ENCODE data around the gene HEMGN. TPM values are rescaled to one million over a fixed set of nuclear protein-coding genes. Genes with fewer than 3 reads are reported as not detected.

HEMGN gene
- total and polyA plus RNA-seq, 2 experiments from 2014 or later, result not detected

DNA sequence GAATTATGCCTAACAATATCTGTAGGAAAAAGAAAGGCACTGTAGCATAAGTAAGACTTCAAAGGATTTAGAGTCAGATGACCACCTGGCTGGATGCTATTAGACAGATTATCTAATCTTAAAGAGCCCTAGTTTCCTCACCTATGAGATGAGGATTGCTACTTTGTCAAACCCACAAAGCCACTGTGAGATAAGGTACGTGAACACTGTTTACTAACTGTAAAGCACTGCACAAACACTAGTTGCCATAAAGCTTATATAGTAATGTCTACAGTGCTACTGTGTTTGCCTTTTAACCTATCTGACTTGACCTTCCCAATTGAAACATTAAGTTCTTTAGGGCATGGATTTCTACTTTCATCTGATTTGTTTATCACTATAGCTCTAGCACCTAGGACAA, 26.0 kb downstream of the HEMGN start:
- Histone ChIP-seq H3K36me3 (ENCODE audit: insufficient read depth) (no peaks in the 10 kb centered on the region; the same call in 1 of the 2 replicates), H3K27ac (ENCODE audit: low read depth) (no peak overlapping the region)

DNA sequence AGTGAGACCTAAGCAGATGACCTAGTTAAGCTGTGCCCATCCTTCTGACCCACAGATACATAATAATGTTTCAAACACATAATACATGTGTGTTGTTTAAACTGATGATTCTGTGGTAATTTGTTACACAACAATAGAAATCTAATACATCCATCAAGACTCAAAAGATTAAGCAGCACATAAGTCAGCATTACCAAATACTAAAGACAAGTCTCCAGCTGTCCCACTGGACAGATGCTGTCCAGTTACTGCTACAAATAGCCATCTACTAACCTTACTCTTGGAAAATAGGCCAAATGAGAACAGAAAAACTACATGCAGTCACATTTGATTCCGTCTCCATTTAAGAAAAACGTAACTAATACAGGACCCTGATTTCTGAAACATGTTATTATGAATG, 26.4 kb downstream of the HEMGN start:
- no peaks in the 10 kb centered on the region; the same call in 1 of the 2 replicates for H3K36me3 ChIP-seq (ENCODE audit: insufficient read depth)
- no peaks in the 10 kb centered on the region for H3K9me3 Mint-ChIP-seq
- H3K4me1 Mint-ChIP-seq, result no peaks in the 10 kb centered on the region
- H3K4me1 ChIP-seq (ENCODE audit: insufficient read depth), result no peaks in the 10 kb centered on the region
- H3K27ac ChIP-seq (ENCODE audit: low read depth), result no peak overlapping the region
- DNase-seq (ENCODE audit: low spot score), result no peak
- ATAC-seq, result no peak
- H3K27me3 Mint-ChIP-seq (ENCODE audit: insufficient read depth, low read depth, poor library complexity), result no peaks in the 10 kb centered on the region
- no peak overlapping the region for H2AFZ ChIP-seq
- no peaks in the 10 kb centered on the region for H3K79me2 ChIP-seq (replicated peaks; ENCODE audit: insufficient read depth)
- peaks cover 6% of the 10 kb centered on the region; the same call in 2 of the 3 replicates for H3K36me3 Mint-ChIP-seq (ENCODE audit: low read depth)
- peaks cover 4% of the 10 kb centered on the region for H4K20me1 ChIP-seq (replicated peaks; ENCODE audit: insufficient read depth)
- H3K27me3 ChIP-seq (ENCODE audit: insufficient read depth), result no peaks in the 10 kb centered on the region
- no peak overlapping the region for H3K4me2 ChIP-seq
- no peak overlapping the region for H3K4me3 ChIP-seq
- H3K9me2 ChIP-seq (ENCODE audit: insufficient read depth), result no peaks in the 10 kb centered on the region
- H3F3A ChIP-seq (replicated peaks; ENCODE audit: low read depth), result no peaks in the 10 kb centered on the region
- no peak overlapping the region for H3K27ac Mint-ChIP-seq
- H3K4me3 Mint-ChIP-seq, result no peak overlapping the region
- TF ChIP-seq STAT1 (IDR thresholded peaks at IDR 0.05; ENCODE audit: unreplicated experiment) (no peak), POLR2AphosphoS5 (IDR thresholded peaks at IDR 0.05; ENCODE audit: low read depth) (no peak), CREB1 (CRISPR knock-in tag; IDR thresholded peaks at IDR 0.05; ENCODE audit: low read depth) (no peak), ZNF114 (CRISPR knock-in tag; IDR thresholded peaks at IDR 0.05) (no peak), EZH2phosphoT487 (IDR thresholded peaks at IDR 0.05; ENCODE audit: unreplicated experiment) (no peak), ZNF331 (CRISPR knock-in tag; IDR thresholded peaks at IDR 0.05; ENCODE audit: low read depth) (no peak), NANOG (IDR thresholded peaks at IDR 0.05; ENCODE audit: borderline replicate concordance) (no peak)
- TF ChIP-seq, protein P1, sequence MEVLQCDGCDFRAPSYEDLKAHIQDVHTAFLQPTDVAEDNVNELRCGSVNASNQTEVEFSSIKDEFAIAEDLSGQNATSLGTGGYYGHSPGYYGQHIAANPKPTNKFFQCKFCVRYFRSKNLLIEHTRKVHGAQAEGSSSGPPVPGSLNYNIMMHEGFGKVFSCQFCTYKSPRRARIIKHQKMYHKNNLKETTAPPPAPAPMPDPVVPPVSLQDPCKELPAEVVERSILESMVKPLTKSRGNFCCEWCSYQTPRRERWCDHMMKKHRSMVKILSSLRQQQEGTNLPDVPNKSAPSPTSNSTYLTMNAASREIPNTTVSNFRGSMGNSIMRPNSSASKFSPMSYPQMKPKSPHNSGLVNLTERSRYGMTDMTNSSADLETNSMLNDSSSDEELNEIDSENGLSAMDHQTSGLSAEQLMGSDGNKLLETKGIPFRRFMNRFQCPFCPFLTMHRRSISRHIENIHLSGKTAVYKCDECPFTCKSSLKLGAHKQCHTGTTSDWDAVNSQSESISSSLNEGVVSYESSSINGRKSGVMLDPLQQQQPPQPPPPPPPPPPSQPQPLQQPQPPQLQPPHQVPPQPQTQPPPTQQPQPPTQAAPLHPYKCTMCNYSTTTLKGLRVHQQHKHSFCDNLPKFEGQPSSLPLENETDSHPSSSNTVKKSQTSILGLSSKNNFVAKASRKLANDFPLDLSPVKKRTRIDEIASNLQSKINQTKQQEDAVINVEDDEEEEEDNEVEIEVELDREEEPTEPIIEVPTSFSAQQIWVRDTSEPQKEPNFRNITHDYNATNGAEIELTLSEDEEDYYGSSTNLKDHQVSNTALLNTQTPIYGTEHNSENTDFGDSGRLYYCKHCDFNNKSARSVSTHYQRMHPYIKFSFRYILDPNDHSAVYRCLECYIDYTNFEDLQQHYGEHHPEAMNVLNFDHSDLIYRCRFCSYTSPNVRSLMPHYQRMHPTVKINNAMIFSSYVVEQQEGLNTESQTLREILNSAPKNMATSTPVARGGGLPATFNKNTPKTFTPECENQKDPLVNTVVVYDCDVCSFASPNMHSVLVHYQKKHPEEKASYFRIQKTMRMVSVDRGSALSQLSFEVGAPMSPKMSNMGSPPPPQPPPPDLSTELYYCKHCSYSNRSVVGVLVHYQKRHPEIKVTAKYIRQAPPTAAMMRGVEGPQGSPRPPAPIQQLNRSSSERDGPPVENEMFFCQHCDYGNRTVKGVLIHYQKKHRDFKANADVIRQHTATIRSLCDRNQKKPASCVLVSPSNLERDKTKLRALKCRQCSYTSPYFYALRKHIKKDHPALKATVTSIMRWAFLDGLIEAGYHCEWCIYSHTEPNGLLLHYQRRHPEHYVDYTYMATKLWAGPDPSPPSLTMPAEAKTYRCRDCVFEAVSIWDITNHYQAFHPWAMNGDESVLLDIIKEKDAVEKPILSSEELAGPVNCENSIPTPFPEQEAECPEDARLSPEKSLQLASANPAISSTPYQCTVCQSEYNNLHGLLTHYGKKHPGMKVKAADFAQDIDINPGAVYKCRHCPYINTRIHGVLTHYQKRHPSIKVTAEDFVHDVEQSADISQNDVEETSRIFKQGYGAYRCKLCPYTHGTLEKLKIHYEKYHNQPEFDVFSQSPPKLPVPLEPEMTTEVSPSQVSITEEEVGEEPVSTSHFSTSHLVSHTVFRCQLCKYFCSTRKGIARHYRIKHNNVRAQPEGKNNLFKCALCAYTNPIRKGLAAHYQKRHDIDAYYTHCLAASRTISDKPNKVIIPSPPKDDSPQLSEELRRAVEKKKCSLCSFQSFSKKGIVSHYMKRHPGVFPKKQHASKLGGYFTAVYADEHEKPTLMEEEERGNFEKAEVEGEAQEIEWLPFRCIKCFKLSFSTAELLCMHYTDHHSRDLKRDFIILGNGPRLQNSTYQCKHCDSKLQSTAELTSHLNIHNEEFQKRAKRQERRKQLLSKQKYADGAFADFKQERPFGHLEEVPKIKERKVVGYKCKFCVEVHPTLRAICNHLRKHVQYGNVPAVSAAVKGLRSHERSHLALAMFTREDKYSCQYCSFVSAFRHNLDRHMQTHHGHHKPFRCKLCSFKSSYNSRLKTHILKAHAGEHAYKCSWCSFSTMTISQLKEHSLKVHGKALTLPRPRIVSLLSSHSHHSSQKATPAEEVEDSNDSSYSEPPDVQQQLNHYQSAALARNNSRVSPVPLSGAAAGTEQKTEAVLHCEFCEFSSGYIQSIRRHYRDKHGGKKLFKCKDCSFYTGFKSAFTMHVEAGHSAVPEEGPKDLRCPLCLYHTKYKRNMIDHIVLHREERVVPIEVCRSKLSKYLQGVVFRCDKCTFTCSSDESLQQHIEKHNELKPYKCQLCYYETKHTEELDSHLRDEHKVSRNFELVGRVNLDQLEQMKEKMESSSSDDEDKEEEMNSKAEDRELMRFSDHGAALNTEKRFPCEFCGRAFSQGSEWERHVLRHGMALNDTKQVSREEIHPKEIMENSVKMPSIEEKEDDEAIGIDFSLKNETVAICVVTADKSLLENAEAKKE (CRISPR knock-in tag; IDR thresholded peaks at IDR 0.05), result no peak

More for the DNA sequence above, 26.0 kb downstream of the HEMGN start:
- H3K27ac Mint-ChIP-seq, result no peak overlapping the region
- no peak overlapping the region for H2AFZ ChIP-seq
- H3K36me3 Mint-ChIP-seq (ENCODE audit: low read depth), result peaks cover 6% of the 10 kb centered on the region; the same call in 2 of the 3 replicates
- H4K20me1 ChIP-seq (replicated peaks; ENCODE audit: insufficient read depth), result peaks cover 4% of the 10 kb centered on the region
- H3K4me1 ChIP-seq (ENCODE audit: insufficient read depth), result no peaks in the 10 kb centered on the region
- no peak overlapping the region for H3K4me3 Mint-ChIP-seq
- H3K27me3 Mint-ChIP-seq (ENCODE audit: insufficient read depth, low read depth, poor library complexity), result no peaks in the 10 kb centered on the region
- no peaks in the 10 kb centered on the region for H3K79me2 ChIP-seq (replicated peaks; ENCODE audit: insufficient read depth)
- DNase-seq (ENCODE audit: low spot score) (no peak), ATAC-seq (no peak)
- H3F3A ChIP-seq (replicated peaks; ENCODE audit: low read depth), result no peaks in the 10 kb centered on the region
- H3K4me1 Mint-ChIP-seq, result no peaks in the 10 kb centered on the region
- no peak overlapping the region for H3K4me2 ChIP-seq
- TF ChIP-seq STAT1 (IDR thresholded peaks at IDR 0.05; ENCODE audit: unreplicated experiment) (no peak), EZH2 (IDR thresholded peaks at IDR 0.05; ENCODE audit: low read depth, unreplicated experiment) (no peak), ZNF331 (CRISPR knock-in tag; IDR thresholded peaks at IDR 0.05; ENCODE audit: low read depth) (no peak), CREB1 (CRISPR knock-in tag; IDR thresholded peaks at IDR 0.05; ENCODE audit: low read depth) (no peak), ZNF114 (CRISPR knock-in tag; IDR thresholded peaks at IDR 0.05) (no peak), POLR2AphosphoS5 (IDR thresholded peaks at IDR 0.05; ENCODE audit: low read depth) (no peak), NANOG (IDR thresholded peaks at IDR 0.05; ENCODE audit: borderline replicate concordance) (no peak), EZH2phosphoT487 (IDR thresholded peaks at IDR 0.05; ENCODE audit: unreplicated experiment) (no peak)
- TF ChIP-seq, protein P2, sequence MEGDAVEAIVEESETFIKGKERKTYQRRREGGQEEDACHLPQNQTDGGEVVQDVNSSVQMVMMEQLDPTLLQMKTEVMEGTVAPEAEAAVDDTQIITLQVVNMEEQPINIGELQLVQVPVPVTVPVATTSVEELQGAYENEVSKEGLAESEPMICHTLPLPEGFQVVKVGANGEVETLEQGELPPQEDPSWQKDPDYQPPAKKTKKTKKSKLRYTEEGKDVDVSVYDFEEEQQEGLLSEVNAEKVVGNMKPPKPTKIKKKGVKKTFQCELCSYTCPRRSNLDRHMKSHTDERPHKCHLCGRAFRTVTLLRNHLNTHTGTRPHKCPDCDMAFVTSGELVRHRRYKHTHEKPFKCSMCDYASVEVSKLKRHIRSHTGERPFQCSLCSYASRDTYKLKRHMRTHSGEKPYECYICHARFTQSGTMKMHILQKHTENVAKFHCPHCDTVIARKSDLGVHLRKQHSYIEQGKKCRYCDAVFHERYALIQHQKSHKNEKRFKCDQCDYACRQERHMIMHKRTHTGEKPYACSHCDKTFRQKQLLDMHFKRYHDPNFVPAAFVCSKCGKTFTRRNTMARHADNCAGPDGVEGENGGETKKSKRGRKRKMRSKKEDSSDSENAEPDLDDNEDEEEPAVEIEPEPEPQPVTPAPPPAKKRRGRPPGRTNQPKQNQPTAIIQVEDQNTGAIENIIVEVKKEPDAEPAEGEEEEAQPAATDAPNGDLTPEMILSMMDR (conservative IDR thresholded peaks at IDR 0.05; ENCODE audit: low read depth in 2 of 2), result no peak
- no peaks in the 10 kb centered on the region for H3K27me3 ChIP-seq (ENCODE audit: insufficient read depth)
- no peaks in the 10 kb centered on the region for H3K9me3 Mint-ChIP-seq
- no peak overlapping the region for H3K4me3 ChIP-seq
- no peaks in the 10 kb centered on the region for H3K9me2 ChIP-seq (ENCODE audit: insufficient read depth)
